Stomach (tissue), 9 donors: ENCODE results near the gene LRRC8C. TPM values are rescaled to one million over a fixed set of nuclear protein-coding genes. Genes with fewer than 3 reads are reported as not detected.
A peak's percentile ranks its signal among the peaks of the same experiment; 100 is the strongest.

Experiments
- DNase-seq, 2 donors: peaks; one replicate each; pipeline versions ENCODE4 v3.0.0 to v3.0.0-alpha.2; 2013 to 2019
- H3K27ac ChIP-seq, 5 donors: fragments of 200-600 bp in 4 of 5; sonication (generic) in 4 of 5; one replicate each; pipeline ENCODE4 v1.5.1; 2013 to 2019; ENCODE audit warnings: mild to moderate bottlenecking in 1 of 5, moderate library complexity in 1 of 5
- H3K27me3 ChIP-seq, 3 donors: fragments of 200-600 bp; sonication (generic); one replicate each; pipeline ENCODE4 v1.5.1; 2017 to 2019; ENCODE audit warnings: mixed run types in 1 of 3
- H3K36me3 ChIP-seq, 4 donors: fragments of 200-600 bp; sonication (generic); 1 replicate in 3 of 4; 2 replicates in 1 of 4; pipeline ENCODE4 v1.5.1; 2016 to 2019
- H3K4me1 ChIP-seq, 4 donors: fragments of 200-600 bp; sonication (generic); one replicate each; pipeline ENCODE4 v1.5.1; 2016 to 2019
- H3K4me3 ChIP-seq, 4 donors: fragments of 200-600 bp; sonication (generic) in 3 of 4; one replicate each; pipeline ENCODE4 v1.5.1; 2016 to 2019; ENCODE audit warnings: mild to moderate bottlenecking in 1 of 4
- H3K9me3 ChIP-seq, 4 donors: fragments of 200-600 bp; sonication (generic); one replicate each; pipeline ENCODE4 v1.5.1; 2016 to 2019
- CTCF ChIP-seq, 7 experiments: fragments of 450-650 bp in 4 of 7; fragments of 200-600 bp in 3 of 7; sonication (generic) in 3 of 7; IDR thresholded peaks; one replicate each; pipeline ENCODE4 v1.5.1; 2016 to 2019; ENCODE audit warnings: antibody characterized with exemption in 7 of 7, control low read depth in 2 of 7, mild to moderate bottlenecking in 1 of 7
- EP300 ChIP-seq: sonication (generic); formaldehyde crosslinking; IDR thresholded peaks from one replicate; pipeline ENCODE4 v1.6.1; 2017; ENCODE audit warnings: antibody characterized with exemption
- POLR2A ChIP-seq, 4 donors: fragments of 450-650 bp; IDR thresholded peaks; one replicate each; pipeline ENCODE4 v1.6.1; 2016; ENCODE audit warnings: antibody characterized with exemption in 4 of 4, control low read depth in 2 of 4, mild to moderate bottlenecking in 1 of 4, moderate library complexity in 1 of 4
- POLR2AphosphoS5 ChIP-seq, 3 donors: sonication (generic); formaldehyde crosslinking; IDR thresholded peaks; one replicate each; pipeline ENCODE4 v1.6.1; 2016; ENCODE audit warnings: antibody characterized with exemption in 3 of 3
- WGBS, 5 donors: extraction: QIAGEN DNeasy Blood & Tissue Kit in 3 of 5; methylation state at CpG; one replicate each; pipeline versions ENCODE4 v1.1.5 to v1.1.7; 2013 to 2018; 5-methylcytosine and 5-hydroxymethylcytosine counted together
- intact Hi-C: fragments of 100-400 bp; cut with DNase I; formaldehyde crosslinking; loops from one replicate; pipeline ENCODE4 v1.15.1; 2023; ENCODE audit warnings: low total_unique reads
- polyA plus RNA-seq, 3 donors: library from polyadenylated mRNA; stranded (reverse); fragments of 200-250 nt; gene quantifications; one replicate each; pipeline ENCODE4 v1.2.3, GENCODE V29; 2013
- total RNA-seq, 5 donors: library from RNA; depleted of rRNA; stranded (reverse); fragments of >200 nt; gene quantifications; one replicate each; pipeline versions ENCODE4 v1.1.0 to v1.2.3, GENCODE V29; 2014 to 2016
- donor health status: healthy with polysubstance abuse.
- donor health status: Bipolar disorder and iron deficiency.
- donor health status: healthy.

The LRRC8C gene
- total and polyA plus RNA-seq, 8 donors = 0.45 to 14.8 (median 1.4) TPM

GRCh38 chr1:89608319-89608983 lies 24.5 kb upstream of the LRRC8C start:
- Histone ChIP-seq H3K9me3 (no peaks in the 10 kb centered on the region), H3K27me3 (no peaks in the 10 kb centered on the region), H3K36me3 (no peaks in the 10 kb centered on the region), H3K27ac (peak overlapping the region in 3 of 5 donors; percentile 10 to 33 (median 22)), H3K4me3 (no peak overlapping the region), H3K4me1 (peaks cover 0 to 11% (median 4%) of the 10 kb centered on the region in 4 donors)
- intact Hi-C loops = loop anchor here (10.0 kb wide), 2 partner anchors 94 to 124 kb away; no protein-coding TSS in a partner anchor
- WGBS, 5 donors = 70 to 79% (median 73%) methylated on average over 9 of the region's 9 CpGs
- DNase-seq = no peak
- TF ChIP-seq CTCF (IDR thresholded peaks at IDR 0.05) = no peak
- no peak for TF ChIP-seq POLR2A (IDR thresholded peaks at IDR 0.05)
- TF ChIP-seq POLR2AphosphoS5 (IDR thresholded peaks at IDR 0.05) = no peak
- no peak for TF ChIP-seq EP300

DNA sequence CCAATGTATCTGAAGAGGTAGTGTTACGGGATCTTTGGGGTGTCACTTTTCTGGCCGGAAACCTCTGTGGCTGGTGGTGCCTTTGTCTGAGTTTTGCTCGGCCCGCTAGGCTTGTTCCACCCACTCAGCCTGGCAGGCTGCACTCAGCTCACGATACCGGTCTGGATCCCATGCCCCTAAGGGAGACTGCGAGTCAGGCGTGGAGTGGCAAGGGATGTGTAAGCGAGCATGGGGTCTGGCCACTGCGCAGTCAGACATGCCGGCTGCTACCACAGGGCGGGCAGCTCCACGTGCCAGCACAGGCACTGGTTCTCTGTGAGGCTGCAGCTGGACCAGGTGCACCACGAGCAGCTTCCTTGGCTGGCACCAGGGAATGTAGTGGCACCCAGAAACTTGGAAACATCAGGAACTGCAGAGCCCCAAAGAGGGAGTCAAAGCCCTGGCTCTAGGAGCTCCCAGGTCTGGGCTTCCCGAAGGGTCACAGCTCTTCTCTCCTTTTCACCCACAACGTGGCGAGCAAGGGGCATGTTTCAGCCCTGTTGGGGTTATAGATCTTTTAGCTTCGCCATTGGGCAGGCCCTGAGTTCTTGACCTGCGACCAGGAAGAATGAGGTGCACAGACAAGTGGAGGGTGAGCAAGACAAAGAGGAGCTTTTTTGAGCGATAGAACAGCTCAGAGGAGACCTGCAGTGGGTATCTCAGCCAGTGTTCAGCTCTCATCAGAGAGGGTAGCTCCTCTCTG lies 23.8 kb upstream of the LRRC8C start:
- H3K4me3 ChIP-seq = no peak overlapping the region
- intact Hi-C loops = loop anchor here (10.0 kb wide), 2 partner anchors 94 to 124 kb away; no protein-coding TSS in a partner anchor
- no peaks in the 10 kb centered on the region for H3K9me3 ChIP-seq
- H3K4me1 ChIP-seq = peaks cover 0 to 11% (median 4%) of the 10 kb centered on the region in 4 donors
- TF ChIP-seq CTCF (IDR thresholded peaks at IDR 0.05) (no peak), EP300 (no peak), POLR2A (IDR thresholded peaks at IDR 0.05) (no peak), POLR2AphosphoS5 (IDR thresholded peaks at IDR 0.05) (no peak)
- DNase-seq = no peak
- no peaks in the 10 kb centered on the region for H3K27me3 ChIP-seq
- peak overlapping the region in 2 of 5 donors; percentile 10 to 33 for H3K27ac ChIP-seq
- no peaks in the 10 kb centered on the region for H3K36me3 ChIP-seq
- 84 to 91% (median 87%) methylated on average over 20 of the region's 20 CpGs for WGBS, 5 donors

DNA sequence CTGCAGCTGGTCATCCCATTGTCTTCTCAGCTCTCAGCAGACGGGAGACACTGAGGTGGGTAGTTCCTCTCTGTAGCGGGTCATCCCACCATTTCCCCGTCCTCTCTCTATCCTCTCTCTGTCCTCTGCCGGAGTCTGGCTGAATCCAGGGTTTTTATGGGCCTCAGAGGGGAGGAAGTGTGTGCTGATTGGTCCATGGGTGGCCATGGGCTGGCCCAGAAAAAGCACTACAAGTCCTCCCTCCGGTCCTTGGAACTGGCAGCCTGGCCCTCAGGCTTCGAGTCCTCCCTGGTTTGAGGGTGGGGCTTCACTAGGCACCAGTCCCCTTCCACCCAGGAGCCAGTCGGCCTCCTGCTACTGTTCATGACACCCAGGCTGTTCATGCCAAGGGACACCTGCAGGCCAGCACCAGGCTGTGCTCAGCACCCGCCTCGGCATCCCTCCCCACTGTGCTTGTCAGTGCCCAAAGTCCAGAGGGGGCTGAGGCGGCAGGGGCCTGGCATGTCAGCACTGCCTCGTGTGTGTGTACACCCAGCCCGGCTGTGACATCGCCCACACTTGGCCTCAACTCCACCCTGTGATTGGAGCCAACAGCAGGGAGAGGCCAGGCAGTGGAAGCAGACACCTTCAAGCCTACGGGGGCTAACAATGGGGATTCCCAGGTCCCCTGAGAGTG lies 23.0 kb upstream of the LRRC8C start:
- H3K4me3 ChIP-seq = no peak overlapping the region
- DNase-seq = no peak
- H3K9me3 ChIP-seq = no peaks in the 10 kb centered on the region
- H3K27ac ChIP-seq = peak overlapping the region in 2 of 5 donors; percentile 8 to 33
- H3K36me3 ChIP-seq = no peaks in the 10 kb centered on the region
- TF ChIP-seq CTCF (IDR thresholded peaks at IDR 0.05) (no peak), POLR2A (IDR thresholded peaks at IDR 0.05) (no peak), EP300 (no peak), POLR2AphosphoS5 (IDR thresholded peaks at IDR 0.05) (no peak)
- peaks cover 0 to 11% (median 4%) of the 10 kb centered on the region in 4 donors for H3K4me1 ChIP-seq
- H3K27me3 ChIP-seq = no peaks in the 10 kb centered on the region
- WGBS, 5 donors = 76 to 82% (median 79%) methylated on average over 12 to 14 of the region's 14 CpGs
- intact Hi-C loops = loop anchor here (10.0 kb wide), 2 partner anchors 95 to 125 kb away; no protein-coding TSS in a partner anchor

DNA sequence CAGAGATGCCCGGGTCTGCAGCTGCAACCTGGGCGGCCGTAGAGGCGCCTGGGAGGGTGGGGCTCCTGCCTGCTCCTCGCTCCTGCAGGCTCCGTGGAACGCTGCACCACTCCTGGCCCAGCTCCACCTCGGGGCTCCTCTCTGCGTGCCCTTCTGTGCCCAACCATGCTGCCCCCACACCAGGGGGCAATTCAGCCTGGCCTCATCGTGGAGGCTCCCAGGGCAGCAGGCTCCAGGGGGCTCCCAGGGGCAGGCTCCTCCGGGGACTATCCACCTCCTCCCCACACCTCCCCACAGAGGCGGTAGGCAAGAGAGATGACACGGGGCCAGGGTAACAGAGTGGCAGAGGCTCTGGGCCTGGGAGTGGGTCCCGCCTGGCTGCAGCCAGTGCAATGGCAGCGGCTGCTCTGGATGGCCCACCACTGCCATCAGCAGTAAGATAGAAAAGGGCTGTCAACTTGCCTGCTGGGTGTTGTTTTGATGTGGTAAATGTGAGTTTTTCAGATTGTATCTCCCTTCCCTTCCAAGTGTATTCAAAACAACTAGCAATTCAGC lies 22.4 kb upstream of the LRRC8C start:
- no peaks in the 10 kb centered on the region for H3K36me3 ChIP-seq
- peak in 1 of 2 donors; percentile 39 for DNase-seq
- no peak overlapping the region for H3K4me3 ChIP-seq
- H3K9me3 ChIP-seq = no peaks in the 10 kb centered on the region
- H3K27ac ChIP-seq = no peak overlapping the region
- no peaks in the 10 kb centered on the region for H3K27me3 ChIP-seq
- 81 to 91% (median 84%) methylated on average over 7 to 15 of the region's 15 CpGs for WGBS, 5 donors
- H3K4me1 ChIP-seq = peaks cover 0 to 7% (median 3%) of the 10 kb centered on the region in 4 donors
- intact Hi-C loops = no loop called here
- TF ChIP-seq CTCF (IDR thresholded peaks at IDR 0.05) (no peak), EP300 (no peak), POLR2AphosphoS5 (IDR thresholded peaks at IDR 0.05) (no peak), POLR2A (IDR thresholded peaks at IDR 0.05) (no peak)
